ENCODE measurements around the gene DIP2C.

DIP2C gene

DNA sequence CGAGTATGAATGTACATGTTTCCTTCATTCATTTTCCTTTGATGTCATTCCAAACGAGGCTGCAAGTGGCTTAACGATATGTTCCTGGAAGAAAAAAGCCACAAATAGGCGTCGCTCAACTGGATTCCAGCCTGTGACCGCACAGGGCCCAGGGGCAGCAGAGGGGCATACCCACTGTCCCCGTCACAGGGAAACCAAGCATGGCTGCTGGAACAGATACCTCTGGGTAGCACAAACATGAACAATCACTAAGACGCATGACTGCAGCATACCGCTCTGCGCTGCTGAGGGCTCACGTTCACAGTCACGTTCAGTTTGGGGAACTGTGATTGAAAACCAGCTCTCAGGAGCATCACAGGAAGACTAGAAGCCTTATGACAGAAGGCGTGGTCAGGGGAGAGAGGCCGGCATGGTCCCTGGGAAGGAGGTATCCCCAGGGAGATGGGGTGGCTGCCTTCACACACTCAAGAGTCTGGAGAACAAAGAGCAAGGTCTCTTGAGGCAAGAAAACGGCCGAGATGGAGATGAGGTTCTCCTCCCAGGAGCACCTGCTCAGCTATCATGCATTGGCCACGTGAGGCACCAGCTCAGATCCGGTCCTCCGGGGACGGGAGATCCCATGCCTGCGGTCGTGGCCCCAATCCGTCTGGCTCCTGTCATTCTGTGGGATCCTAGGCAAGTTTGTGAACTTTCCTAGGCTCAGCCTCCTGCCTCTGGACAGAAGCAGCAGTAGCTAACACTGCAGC, 213.6 kb downstream of the DIP2C start:
- H3K4me1 ChIP-seq (ENCODE audit: insufficient read depth, low read length, poor library complexity, severe bottlenecking), result no peaks in the 10 kb centered on the region
- H3K9ac ChIP-seq (ENCODE audit: low read depth, low read length, poor library complexity, severe bottlenecking), result no peak overlapping the region
- H3K36me3 ChIP-seq (ENCODE audit: insufficient read depth, low read length), result no peaks in the 10 kb centered on the region
- H2AFZ ChIP-seq (ENCODE audit: low read length), result no peak overlapping the region
- H3K27me3 ChIP-seq (ENCODE audit: insufficient read depth, low read length, poor library complexity, severe bottlenecking), result no peaks in the 10 kb centered on the region
- no peaks in the 10 kb centered on the region for H3K79me2 ChIP-seq (ENCODE audit: insufficient read depth, low read length)
- no peak for TF ChIP-seq EZH2phosphoT487 (IDR thresholded peaks at IDR 0.05; ENCODE audit: borderline replicate concordance)
- TF ChIP-seq, protein P1, sequence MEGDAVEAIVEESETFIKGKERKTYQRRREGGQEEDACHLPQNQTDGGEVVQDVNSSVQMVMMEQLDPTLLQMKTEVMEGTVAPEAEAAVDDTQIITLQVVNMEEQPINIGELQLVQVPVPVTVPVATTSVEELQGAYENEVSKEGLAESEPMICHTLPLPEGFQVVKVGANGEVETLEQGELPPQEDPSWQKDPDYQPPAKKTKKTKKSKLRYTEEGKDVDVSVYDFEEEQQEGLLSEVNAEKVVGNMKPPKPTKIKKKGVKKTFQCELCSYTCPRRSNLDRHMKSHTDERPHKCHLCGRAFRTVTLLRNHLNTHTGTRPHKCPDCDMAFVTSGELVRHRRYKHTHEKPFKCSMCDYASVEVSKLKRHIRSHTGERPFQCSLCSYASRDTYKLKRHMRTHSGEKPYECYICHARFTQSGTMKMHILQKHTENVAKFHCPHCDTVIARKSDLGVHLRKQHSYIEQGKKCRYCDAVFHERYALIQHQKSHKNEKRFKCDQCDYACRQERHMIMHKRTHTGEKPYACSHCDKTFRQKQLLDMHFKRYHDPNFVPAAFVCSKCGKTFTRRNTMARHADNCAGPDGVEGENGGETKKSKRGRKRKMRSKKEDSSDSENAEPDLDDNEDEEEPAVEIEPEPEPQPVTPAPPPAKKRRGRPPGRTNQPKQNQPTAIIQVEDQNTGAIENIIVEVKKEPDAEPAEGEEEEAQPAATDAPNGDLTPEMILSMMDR (conservative IDR thresholded peaks at IDR 0.05; ENCODE audit: low read length), result no peak
- no peak overlapping the region for H3K4me3 ChIP-seq (ENCODE audit: low read length, poor library complexity, severe bottlenecking)
- no peaks in the 10 kb centered on the region for H4K20me1 ChIP-seq (ENCODE audit: insufficient read depth, low read length, poor library complexity, severe bottlenecking)
- no peaks in the 10 kb centered on the region for H3K9me2 ChIP-seq (replicated peaks; ENCODE audit: low read depth, low read length)
- H3F3A ChIP-seq (ENCODE audit: low read depth), result no peaks in the 10 kb centered on the region
- H3K4me2 ChIP-seq (ENCODE audit: low read depth, low read length, poor library complexity, severe bottlenecking), result no peak overlapping the region
- H3K9me3 ChIP-seq (ENCODE audit: insufficient read depth, low read depth, low read length), result no peaks in the 10 kb centered on the region

GRCh38 chr10:474946-475345, 214.5 kb downstream of the DIP2C start:
- TF ChIP-seq EZH2phosphoT487 (IDR thresholded peaks at IDR 0.05; ENCODE audit: borderline replicate concordance), result no peak
- TF ChIP-seq, protein P1 (conservative IDR thresholded peaks at IDR 0.05; ENCODE audit: low read length), result no peak
- no peak overlapping the region for H3K9ac ChIP-seq (ENCODE audit: low read depth, low read length, poor library complexity, severe bottlenecking)
- H2AFZ ChIP-seq (ENCODE audit: low read length), result no peak overlapping the region
- H3K79me2 ChIP-seq (ENCODE audit: insufficient read depth, low read length), result no peaks in the 10 kb centered on the region
- no peaks in the 10 kb centered on the region for H3K36me3 ChIP-seq (ENCODE audit: insufficient read depth, low read length)
- H4K20me1 ChIP-seq (ENCODE audit: insufficient read depth, low read length, poor library complexity, severe bottlenecking), result no peaks in the 10 kb centered on the region
- H3K4me1 ChIP-seq (ENCODE audit: insufficient read depth, low read length, poor library complexity, severe bottlenecking), result no peaks in the 10 kb centered on the region
- H3K9me2 ChIP-seq (replicated peaks; ENCODE audit: low read depth, low read length), result no peaks in the 10 kb centered on the region
- H3K9me3 ChIP-seq (ENCODE audit: insufficient read depth, low read depth, low read length), result no peaks in the 10 kb centered on the region
- no peak overlapping the region for H3K4me2 ChIP-seq (ENCODE audit: low read depth, low read length, poor library complexity, severe bottlenecking)
- H3K27me3 ChIP-seq (ENCODE audit: insufficient read depth, low read length, poor library complexity, severe bottlenecking), result no peaks in the 10 kb centered on the region
- H3K4me3 ChIP-seq (ENCODE audit: low read length, poor library complexity, severe bottlenecking), result no peak overlapping the region
- H3F3A ChIP-seq (ENCODE audit: low read depth), result no peaks in the 10 kb centered on the region

- Histone ChIP-seq H2AFZ (ENCODE audit: low read length) (no peak overlapping the region), H3F3A (ENCODE audit: low read depth) (no peaks in the 10 kb centered on the region), H3K79me2 (ENCODE audit: insufficient read depth, low read length) (no peaks in the 10 kb centered on the region), H3K27me3 (ENCODE audit: insufficient read depth, low read length, poor library complexity, severe bottlenecking) (no peaks in the 10 kb centered on the region), H4K20me1 (ENCODE audit: insufficient read depth, low read length, poor library complexity, severe bottlenecking) (no peaks in the 10 kb centered on the region), H3K36me3 (ENCODE audit: insufficient read depth, low read length) (no peaks in the 10 kb centered on the region), H3K9me2 (replicated peaks; ENCODE audit: low read depth, low read length) (no peaks in the 10 kb centered on the region), H3K9me3 (ENCODE audit: insufficient read depth, low read depth, low read length) (no peaks in the 10 kb centered on the region), H3K4me3 (ENCODE audit: low read length, poor library complexity, severe bottlenecking) (no peak overlapping the region), H3K4me1 (ENCODE audit: insufficient read depth, low read length, poor library complexity, severe bottlenecking) (no peaks in the 10 kb centered on the region), H3K9ac (ENCODE audit: low read depth, low read length, poor library complexity, severe bottlenecking) (no peak overlapping the region), H3K4me2 (ENCODE audit: low read depth, low read length, poor library complexity, severe bottlenecking) (no peak overlapping the region)
- no peak for TF ChIP-seq EZH2phosphoT487 (IDR thresholded peaks at IDR 0.05; ENCODE audit: borderline replicate concordance)
These were observed 215.1 kb downstream of the DIP2C start for GRCh38 chr10:474406-474805.

Data from Loucy (cell line).